ENCODE results near the gene CSPG4. TPM values are rescaled to one million over a fixed set of nuclear protein-coding genes. Genes with fewer than 3 reads are reported as not detected.
"Not testable (repeated sequence)": the region's sequence is repeated elsewhere in the genome, so short reads cannot be mapped to it uniquely, and the experiment has no call there.

Gene CSPG4
- total RNA-seq, 1 donor from 2014 or later, result 0.41 TPM

DNA sequence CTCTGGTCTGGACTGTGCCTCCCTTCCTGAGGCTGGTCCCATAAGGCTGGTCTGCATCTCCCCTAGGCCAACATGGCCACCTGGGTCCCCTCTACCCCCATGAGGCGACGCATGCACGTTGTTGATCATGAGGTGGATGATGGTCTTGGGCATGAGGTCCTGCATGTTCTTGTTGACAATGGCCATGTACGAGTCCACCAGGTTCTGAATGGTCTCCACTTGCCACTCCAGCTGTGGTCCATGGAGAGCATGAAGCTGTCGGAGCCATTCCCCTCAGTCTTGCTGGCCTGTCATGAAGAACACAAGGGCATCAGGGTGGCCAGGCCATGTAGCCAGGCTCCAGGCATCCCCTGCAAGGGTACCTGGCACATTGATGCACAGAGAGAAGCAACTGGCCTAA, 27.1 kb upstream of the CSPG4 start:
- TF ChIP-seq, protein P1, sequence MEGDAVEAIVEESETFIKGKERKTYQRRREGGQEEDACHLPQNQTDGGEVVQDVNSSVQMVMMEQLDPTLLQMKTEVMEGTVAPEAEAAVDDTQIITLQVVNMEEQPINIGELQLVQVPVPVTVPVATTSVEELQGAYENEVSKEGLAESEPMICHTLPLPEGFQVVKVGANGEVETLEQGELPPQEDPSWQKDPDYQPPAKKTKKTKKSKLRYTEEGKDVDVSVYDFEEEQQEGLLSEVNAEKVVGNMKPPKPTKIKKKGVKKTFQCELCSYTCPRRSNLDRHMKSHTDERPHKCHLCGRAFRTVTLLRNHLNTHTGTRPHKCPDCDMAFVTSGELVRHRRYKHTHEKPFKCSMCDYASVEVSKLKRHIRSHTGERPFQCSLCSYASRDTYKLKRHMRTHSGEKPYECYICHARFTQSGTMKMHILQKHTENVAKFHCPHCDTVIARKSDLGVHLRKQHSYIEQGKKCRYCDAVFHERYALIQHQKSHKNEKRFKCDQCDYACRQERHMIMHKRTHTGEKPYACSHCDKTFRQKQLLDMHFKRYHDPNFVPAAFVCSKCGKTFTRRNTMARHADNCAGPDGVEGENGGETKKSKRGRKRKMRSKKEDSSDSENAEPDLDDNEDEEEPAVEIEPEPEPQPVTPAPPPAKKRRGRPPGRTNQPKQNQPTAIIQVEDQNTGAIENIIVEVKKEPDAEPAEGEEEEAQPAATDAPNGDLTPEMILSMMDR (IDR thresholded peaks at IDR 0.05; ENCODE audit: unreplicated experiment), result no peak
- peaks cover 35% of the 10 kb centered on the region for H3K27me3 Mint-ChIP-seq
- H3K9me3 Mint-ChIP-seq (ENCODE audit: low read depth), result no peaks in the 10 kb centered on the region
- DNase-seq (ENCODE audit: low spot score, unreplicated experiment), result no peak
- H3K36me3 Mint-ChIP-seq (ENCODE audit: insufficient read depth), result no peaks in the 10 kb centered on the region
- no peak overlapping the region for H3K27ac Mint-ChIP-seq
- H3K4me3 Mint-ChIP-seq (ENCODE audit: low read depth), result peak overlapping the region; percentile 86
- H3K4me1 Mint-ChIP-seq (ENCODE audit: low read depth), result peaks cover 3% of the 10 kb centered on the region

DNA sequence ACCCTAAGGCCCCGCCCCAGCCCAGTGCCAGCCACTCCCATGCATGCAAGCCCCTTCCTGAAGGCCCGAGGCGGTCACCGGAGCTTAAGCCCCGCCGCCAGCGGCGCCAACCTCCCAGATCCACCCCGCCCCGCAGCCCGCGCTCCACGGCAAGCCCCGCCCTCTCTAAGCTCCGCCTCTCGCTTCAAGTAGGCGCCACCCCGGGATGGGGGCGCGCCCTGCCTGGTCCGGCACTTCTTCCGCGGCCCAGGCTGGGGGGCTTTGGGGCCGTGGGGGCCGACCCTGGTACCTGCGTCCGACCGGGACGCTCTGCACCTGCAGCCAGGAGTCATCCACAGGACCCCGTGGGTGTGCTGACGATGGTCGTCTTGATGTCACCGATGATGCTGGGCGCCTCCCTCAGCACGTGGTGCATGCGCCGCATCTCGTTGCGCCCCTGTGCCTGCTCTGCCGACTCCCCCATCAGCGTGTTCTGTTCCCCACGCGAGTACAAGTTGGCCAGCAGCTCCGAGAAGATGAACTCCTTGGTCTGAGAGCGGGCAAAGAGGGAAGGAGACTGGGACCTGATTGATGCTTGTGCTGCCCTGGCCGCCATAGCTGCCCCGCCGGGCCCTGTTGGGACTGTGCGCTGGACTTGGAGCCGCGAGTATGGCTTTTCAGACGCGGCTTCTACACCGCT, 26.1 kb upstream of the CSPG4 start:
- Mint-ChIP-seq H3K4me3 (ENCODE audit: low read depth) (peak overlapping the region; percentile 86), H3K36me3 (ENCODE audit: insufficient read depth) (no peaks in the 10 kb centered on the region), H3K27me3 (peaks cover 35% of the 10 kb centered on the region), H3K4me1 (ENCODE audit: low read depth) (peaks cover 3% of the 10 kb centered on the region), H3K27ac (no peak overlapping the region), H3K9me3 (ENCODE audit: low read depth) (no peaks in the 10 kb centered on the region)
- TF ChIP-seq, protein P1 (IDR thresholded peaks at IDR 0.05; ENCODE audit: unreplicated experiment), result no peak
- peak; percentile 90 for DNase-seq (ENCODE audit: low spot score, unreplicated experiment)

DNA sequence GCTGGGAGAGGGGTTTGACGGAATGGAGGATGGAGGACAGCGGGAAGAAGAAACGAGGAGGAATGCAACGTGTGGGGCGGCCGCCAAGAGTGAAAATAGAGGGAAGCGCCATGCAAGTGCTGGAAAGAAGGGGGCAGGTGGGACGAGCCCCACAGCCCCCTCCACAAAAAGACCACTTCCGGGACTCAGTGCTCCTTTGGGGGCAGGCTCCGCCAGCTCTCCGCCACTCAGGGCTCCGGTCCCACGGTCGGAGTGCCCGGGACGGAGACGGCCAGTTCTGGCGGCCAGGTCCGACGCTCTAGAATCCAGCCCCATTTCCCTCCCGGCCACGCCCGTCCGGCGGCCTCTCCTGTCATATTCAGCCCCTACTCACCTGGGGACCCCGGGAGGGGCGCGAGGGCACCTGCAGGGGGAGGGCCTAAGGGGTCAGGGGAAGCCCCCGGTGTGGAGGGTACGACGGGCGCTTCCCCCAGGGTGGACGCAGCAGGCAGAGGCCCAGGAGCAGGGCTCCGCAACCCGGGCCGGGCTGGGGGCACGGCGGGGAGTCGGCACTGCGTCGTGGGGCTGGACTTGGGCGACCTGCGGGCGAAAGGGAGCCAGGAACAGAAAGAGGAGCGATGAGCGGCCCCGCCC, 25.5 kb upstream of the CSPG4 start:
- Mint-ChIP-seq H3K27me3 (peaks cover 35% of the 10 kb centered on the region), H3K4me1 (ENCODE audit: low read depth) (peaks cover 3% of the 10 kb centered on the region), H3K27ac (no peak overlapping the region), H3K9me3 (ENCODE audit: low read depth) (no peaks in the 10 kb centered on the region), H3K4me3 (ENCODE audit: low read depth) (peak overlapping the region; percentile 86), H3K36me3 (ENCODE audit: insufficient read depth) (no peaks in the 10 kb centered on the region)
- TF ChIP-seq, protein P1 (IDR thresholded peaks at IDR 0.05; ENCODE audit: unreplicated experiment), result no peak
- peak; percentile 32 for DNase-seq (ENCODE audit: low spot score, unreplicated experiment)

DNA sequence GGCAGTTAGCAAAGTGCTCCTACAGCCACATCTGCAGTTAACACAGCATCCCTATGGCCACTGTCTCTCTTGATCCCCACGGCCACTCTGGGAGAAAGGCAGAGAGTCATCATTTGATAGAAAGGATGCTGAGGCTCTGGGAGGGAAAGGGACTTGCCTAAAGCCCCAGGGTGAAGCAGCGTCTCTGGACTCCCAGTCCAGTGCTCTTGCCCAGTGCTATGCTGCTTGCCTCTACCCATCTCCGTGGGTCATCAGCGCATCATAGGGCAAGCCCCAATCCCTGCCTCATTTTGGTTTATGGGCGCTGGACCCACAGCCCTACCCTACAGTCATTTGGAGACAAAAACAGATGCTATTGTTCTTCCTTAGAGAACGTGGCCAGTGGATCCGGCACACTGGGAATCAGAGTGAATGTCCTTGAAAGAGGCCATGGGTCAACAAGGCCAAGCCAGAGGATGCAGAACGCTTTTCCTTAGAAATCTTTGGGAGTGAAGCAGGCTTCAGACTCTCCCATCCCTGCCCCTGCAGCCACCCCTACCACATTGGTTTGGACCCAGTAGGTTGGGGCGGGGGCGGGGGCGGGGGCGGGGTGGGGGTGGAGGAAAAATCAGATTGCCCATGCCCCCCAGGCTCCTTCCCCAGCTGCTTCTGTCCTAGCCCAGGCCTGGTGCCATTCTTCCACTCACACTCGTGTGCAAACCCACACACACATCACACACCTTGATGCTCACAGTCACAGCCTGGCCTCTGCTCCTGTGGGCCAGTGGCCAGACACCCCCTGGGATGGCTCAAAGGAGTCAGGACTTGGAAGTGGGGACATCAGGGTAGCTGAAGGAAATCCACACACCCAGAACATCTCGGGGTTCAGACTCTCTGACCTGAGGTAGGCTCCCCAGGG, 24.7 kb upstream of the CSPG4 start:
- peaks cover 35% of the 10 kb centered on the region for H3K27me3 Mint-ChIP-seq
- DNase-seq (ENCODE audit: low spot score, unreplicated experiment); H3K27ac Mint-ChIP-seq; H3K4me1 Mint-ChIP-seq (ENCODE audit: low read depth); H3K36me3 Mint-ChIP-seq (ENCODE audit: insufficient read depth); H3K9me3 Mint-ChIP-seq (ENCODE audit: low read depth): not testable (repeated sequence)
- peak overlapping the region; percentile 86 for H3K4me3 Mint-ChIP-seq (ENCODE audit: low read depth)

DNA sequence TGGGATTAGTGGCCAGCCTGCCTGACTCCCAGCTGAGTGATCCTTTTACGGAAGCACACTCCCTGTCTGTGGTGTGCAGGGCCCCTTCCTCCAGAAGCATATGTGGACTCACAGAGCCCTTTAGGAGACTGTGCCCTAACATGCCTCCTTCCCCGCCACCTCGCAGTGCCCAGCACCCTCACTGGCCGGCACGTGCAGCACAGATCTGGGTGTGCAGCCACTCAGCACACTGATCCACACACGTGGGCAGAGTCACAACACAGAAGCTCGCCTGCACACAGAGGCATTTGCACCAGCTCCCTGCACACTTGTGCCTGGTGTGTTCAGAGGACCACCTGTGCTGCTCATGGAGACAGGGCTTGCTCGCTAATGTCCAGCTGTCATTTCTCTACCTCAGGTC, 23.6 kb upstream of the CSPG4 start:
- Mint-ChIP-seq H3K27ac (no peak overlapping the region), H3K9me3 (ENCODE audit: low read depth) (no peaks in the 10 kb centered on the region), H3K4me1 (ENCODE audit: low read depth) (peaks cover 3% of the 10 kb centered on the region), H3K36me3 (ENCODE audit: insufficient read depth) (no peaks in the 10 kb centered on the region), H3K4me3 (ENCODE audit: low read depth) (no peak overlapping the region), H3K27me3 (peaks cover 27% of the 10 kb centered on the region)
- DNase-seq (ENCODE audit: low spot score, unreplicated experiment), result no peak
- TF ChIP-seq, protein P1 (IDR thresholded peaks at IDR 0.05; ENCODE audit: unreplicated experiment), result no peak

DNA sequence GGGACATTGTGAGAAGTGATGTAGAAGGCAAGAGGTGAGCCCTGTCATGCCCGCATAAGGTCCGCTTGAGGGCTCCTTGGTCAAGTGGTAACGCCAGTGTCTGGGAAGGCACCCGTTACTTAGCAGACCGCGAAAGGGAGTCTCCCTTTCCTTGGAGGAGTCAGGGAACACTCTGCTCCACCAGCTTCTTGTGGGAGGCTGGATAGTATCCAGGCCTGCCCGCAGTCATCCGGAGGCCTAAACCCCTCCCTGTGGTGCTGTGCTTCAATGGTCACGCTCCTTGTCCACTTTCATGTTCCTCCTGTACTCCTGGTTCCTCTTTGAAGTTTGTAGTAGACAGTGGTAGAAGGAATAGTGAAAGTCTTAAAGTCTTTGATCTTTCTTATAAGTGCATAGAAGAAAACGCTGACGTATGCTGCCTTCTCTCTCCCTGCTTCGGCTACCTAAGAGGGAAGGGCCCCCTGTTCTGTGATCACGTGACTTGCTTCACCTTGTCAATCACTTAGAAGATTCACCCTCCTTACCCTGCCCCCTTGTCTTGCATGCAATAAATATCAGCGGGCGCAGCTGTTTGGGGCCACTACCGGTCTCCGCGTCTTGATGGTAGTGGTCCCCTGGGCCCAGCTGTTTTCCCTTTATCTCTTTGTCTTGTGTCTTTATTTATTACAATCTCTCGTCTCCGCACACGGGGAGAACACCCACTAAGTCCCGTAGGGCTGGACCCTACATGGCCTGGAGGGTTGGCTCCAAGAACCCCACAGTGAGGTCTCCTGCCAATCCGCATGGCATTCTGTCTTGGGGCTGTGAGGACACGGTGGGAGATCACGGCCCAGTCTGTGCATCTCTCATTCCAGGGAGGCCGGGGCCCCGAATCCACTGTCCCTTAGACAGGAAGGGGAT, 22.5 kb upstream of the CSPG4 start:
- H3K4me3 Mint-ChIP-seq (ENCODE audit: low read depth); H3K36me3 Mint-ChIP-seq (ENCODE audit: insufficient read depth); H3K27ac Mint-ChIP-seq; DNase-seq (ENCODE audit: low spot score, unreplicated experiment); H3K9me3 Mint-ChIP-seq (ENCODE audit: low read depth); H3K4me1 Mint-ChIP-seq (ENCODE audit: low read depth): not testable (repeated sequence)
- peaks cover 21% of the 10 kb centered on the region for H3K27me3 Mint-ChIP-seq
